H1 (cell line): ENCODE measurements around the gene OTUD5. TPM values are rescaled to one million over a fixed set of nuclear protein-coding genes. Genes with fewer than 3 reads are reported as not detected.

Source experiments
- CTCF ChIA-PET: fragments of 300-600 bp; sonication (Branson Sonifier 250); formaldehyde crosslinking; loops from one replicate; lab custom pipeline; 2021; ENCODE audit not compliant: partially characterized antibody; lab: Charles Lee
- POLR2A ChIA-PET: fragments of 300-600 bp; sonication (Branson Sonifier 250); formaldehyde crosslinking; loops from one replicate; lab custom pipeline; 2021; ENCODE audit warnings: inconsistent platforms; ENCODE audit not compliant: partially characterized antibody; lab: Charles Lee
- DNase-seq, 2 experiments: peaks; one replicate each; pipeline versions ENCODE4 v3.0.0 to v3.0.0-alpha.2; 2010 to 2022; ENCODE audit warnings: low spot score in 2 of 2, low read depth in 1 of 2, mixed read lengths in 1 of 2
- FAIRE-seq: peaks from 2 replicates; lab custom pipeline; 2011; peaks lifted over from hg19 to GRCh38; lab: Jason Lieb, UNC
- H2AFZ ChIP-seq: 2 replicates; pipeline ENCODE4 v1.8.1; 2012; ENCODE audit warnings: low read length, inconsistent platforms
- H2AK5ac ChIP-seq: 2 replicates; pipeline ENCODE4 v1.6.1; 2013; ENCODE audit warnings: low read depth, low read length
- H2BK120ac ChIP-seq: replicated peaks from 2 replicates; pipeline ENCODE3; 2013; ENCODE audit warnings: low read depth, low read length, inconsistent platforms
- H2BK12ac ChIP-seq: 2 replicates; pipeline ENCODE4 v1.6.1; 2013; ENCODE audit warnings: low read depth, low read length
- H2BK15ac ChIP-seq: 2 replicates; pipeline ENCODE4 v1.6.1; 2013; ENCODE audit warnings: low read length
- H2BK20ac ChIP-seq: 2 replicates; pipeline ENCODE4 v1.6.1; 2013; ENCODE audit warnings: low read length
- H2BK5ac ChIP-seq: 2 replicates; pipeline ENCODE4 v1.6.1; 2013; ENCODE audit warnings: low read depth, low read length
- H3K14ac ChIP-seq: 2 replicates; pipeline ENCODE4 v1.6.1; 2013; ENCODE audit warnings: inconsistent platforms; ENCODE audit not compliant: insufficient read length
- H3K18ac ChIP-seq: 2 replicates; pipeline ENCODE4 v1.6.1; 2013; ENCODE audit warnings: low read length; ENCODE audit errors: extremely low read depth
- H3K23ac ChIP-seq: 2 replicates; pipeline ENCODE4 v1.6.1; 2013; ENCODE audit warnings: inconsistent platforms; ENCODE audit not compliant: insufficient read length
- H3K23me2 ChIP-seq: 2 replicates; pipeline ENCODE4 v1.6.1; 2013; ENCODE audit warnings: low read depth, low read length
- H3K27ac ChIP-seq: 2 replicates; pipeline ENCODE4 v1.6.1; 2011; ENCODE audit warnings: low read depth, low read length, inconsistent platforms
- H3K27me3 ChIP-seq, 4 experiments: replicated peaks in 1 of 4; 1 replicate in 1 of 4; 2 replicates in 3 of 4; pipeline versions ENCODE4 v1.6.1 to v1.8.1; 2011 to 2013; ENCODE audit warnings: low read length in 3 of 4, mild to moderate bottlenecking in 3 of 4, inconsistent platforms in 2 of 4, mixed read lengths in 2 of 4, moderate library complexity in 1 of 4; ENCODE audit not compliant: control insufficient read depth in 3 of 4, insufficient read depth in 3 of 4; ENCODE audit errors: extremely low read depth in 1 of 4
- H3K36me3 ChIP-seq, 4 experiments: 2 replicates each; pipeline versions ENCODE4 v1.6.1 to v1.8.1; 2011 to 2013; ENCODE audit warnings: mild to moderate bottlenecking in 4 of 4, low read length in 3 of 4, moderate library complexity in 2 of 4, control low read depth in 1 of 4, inconsistent platforms in 1 of 4; ENCODE audit not compliant: insufficient read depth in 4 of 4, control insufficient read depth in 2 of 4
- H3K4ac ChIP-seq: replicated peaks from 2 replicates; pipeline ENCODE3; 2013; ENCODE audit warnings: low read length, low read depth, mixed read lengths, inconsistent platforms; ENCODE audit not compliant: insufficient read length
- H3K4me1 ChIP-seq, 4 experiments: replicated peaks in 1 of 4; 1 replicate in 1 of 4; 2 replicates in 3 of 4; pipeline versions ENCODE4 v1.6.1 to v1.8.1; 2011 to 2013; ENCODE audit warnings: low read length in 3 of 4, inconsistent platforms in 2 of 4, mixed read lengths in 1 of 4; ENCODE audit not compliant: insufficient read depth in 4 of 4, control insufficient read depth in 3 of 4
- H3K4me2 ChIP-seq, 2 experiments: 2 replicates each; pipeline versions ENCODE4 v1.6.1 to v1.8.1; 2011 to 2013; ENCODE audit warnings: low read depth in 2 of 2, low read length in 2 of 2, control low read depth in 1 of 2, inconsistent platforms in 1 of 2, mild to moderate bottlenecking in 1 of 2; ENCODE audit not compliant: insufficient read depth in 1 of 2
- H3K4me3 ChIP-seq, 4 experiments: fragments of 200-600, 300-600 bp in 1 of 4; sonication (generic), shearing (Covaris generic), sonication (Bioruptor Twin) in 1 of 4; 2 replicates each; pipeline versions ENCODE4 v1.5.1 to v1.8.1; 2011 to 2016; ENCODE audit warnings: low read length in 4 of 4, low read depth in 3 of 4, control low read depth in 2 of 4, inconsistent platforms in 2 of 4, mild to moderate bottlenecking in 2 of 4, mixed read lengths in 1 of 4, moderate library complexity in 1 of 4; ENCODE audit not compliant: insufficient read depth in 2 of 4; ENCODE audit errors: extremely low read depth in 1 of 4
- H3K56ac ChIP-seq: replicated peaks from 2 replicates; pipeline ENCODE3; 2013; ENCODE audit warnings: low read depth, mild to moderate bottlenecking, mixed read lengths, low read length, inconsistent platforms; ENCODE audit not compliant: insufficient read length
- H3K79me1 ChIP-seq: 2 replicates; pipeline ENCODE4 v1.6.1; 2013; ENCODE audit warnings: low read depth, low read length, control low read depth
- H3K79me2 ChIP-seq, 2 experiments: 2 replicates each; pipeline versions ENCODE4 v1.6.1 to v1.8.1; 2012 to 2013; ENCODE audit warnings: low read length in 2 of 2, mild to moderate bottlenecking in 2 of 2, inconsistent platforms in 1 of 2; ENCODE audit not compliant: insufficient read depth in 2 of 2, control insufficient read depth in 1 of 2
- H3K9ac ChIP-seq, 4 experiments: replicated peaks in 1 of 4; 1 replicate in 1 of 4; 2 replicates in 3 of 4; pipeline versions ENCODE4 v1.6.1 to v1.8.1; 2011 to 2013; ENCODE audit warnings: low read depth in 3 of 4, low read length in 3 of 4, control low read depth in 2 of 4, mild to moderate bottlenecking in 2 of 4, moderate library complexity in 2 of 4, inconsistent platforms in 1 of 4; ENCODE audit errors: extremely low read depth in 1 of 4
- H3K9me3 ChIP-seq, 2 experiments: 2 replicates each; pipeline versions ENCODE4 v1.6.1 to v1.8.1; 2012 to 2013; ENCODE audit warnings: mild to moderate bottlenecking in 2 of 2, moderate library complexity in 2 of 2, control low read depth in 1 of 2, inconsistent platforms in 1 of 2, low read depth in 1 of 2, low read length in 1 of 2, mixed read lengths in 1 of 2; ENCODE audit not compliant: insufficient read depth in 2 of 2
- H4K20me1 ChIP-seq, 2 experiments: replicated peaks in 1 of 2; 2 replicates each; pipeline versions ENCODE3 to v1.8.1; 2011 to 2013; ENCODE audit warnings: inconsistent platforms in 2 of 2, low read length in 2 of 2, mild to moderate bottlenecking in 1 of 2; ENCODE audit not compliant: insufficient read depth in 2 of 2, control insufficient read depth in 1 of 2
- H4K5ac ChIP-seq: 2 replicates; pipeline ENCODE4 v1.6.1; 2013; ENCODE audit warnings: low read length, low read depth, mixed read lengths, inconsistent platforms; ENCODE audit not compliant: insufficient read length
- H4K8ac ChIP-seq: 2 replicates; pipeline ENCODE4 v1.8.0; 2013; ENCODE audit warnings: mild to moderate bottlenecking, moderate library complexity, low read length, inconsistent platforms; ENCODE audit not compliant: insufficient read depth; ENCODE audit errors: extremely low read depth
- H4K91ac ChIP-seq: replicated peaks from 2 replicates; pipeline ENCODE3; 2013; ENCODE audit warnings: low read length, mixed read lengths, inconsistent platforms; ENCODE audit not compliant: insufficient read length
- FOSL1 ChIP-seq: IDR thresholded peaks from 2 replicates; pipeline ENCODE4 v1.6.1; 2011; ENCODE audit warnings: mild to moderate bottlenecking, low read depth, low read length, moderate library complexity; ENCODE audit not compliant: insufficient read depth
- NRF1 ChIP-seq: IDR thresholded peaks from 2 replicates; pipeline ENCODE4 v1.6.1; 2011; ENCODE audit warnings: mild to moderate bottlenecking, low read depth, low read length, improper control_type of control experiment
- PHF8 ChIP-seq: fragments of 200-600 bp; sonication (generic); conservative IDR thresholded peaks from 2 replicates; pipeline ENCODE4 v1.7.1; 2012; ENCODE audit warnings: low read depth, mild to moderate bottlenecking, inconsistent platforms, low read length, moderate library complexity
- SIRT6 ChIP-seq: IDR thresholded peaks from one replicate; pipeline ENCODE4 v1.7.1; 2012; ENCODE audit warnings: low read length, inconsistent platforms
- WGBS, 2 experiments: shearing (Covaris generic) in 1 of 2; methylation state at CpG; one replicate each; pipeline versions ENCODE4 v1.1.6 to v1.1.7; 2013 to 2015; ENCODE audit warnings: low lambda C conversion rate in 2 of 2, mixed read lengths in 2 of 2, inconsistent platforms in 1 of 2, low coverage in 1 of 2, missing lambda C conversion rate in 1 of 2; ENCODE audit not compliant: insufficient replicate concordance in 2 of 2, insufficient coverage in 1 of 2, insufficient read length in 1 of 2; ENCODE audit errors: extremely low coverage in 1 of 2, missing lambda C conversion rate in 1 of 2; 5-methylcytosine and 5-hydroxymethylcytosine counted together
- polyA plus RNA-seq, 7 experiments: library from polyadenylated mRNA; depleted of rRNA in 3 of 7; stranded (reverse) in 5 of 7; unstranded in 2 of 7; fragments of >200 nt in 5 of 7; fragments of 200-250 nt in 2 of 7; gene quantifications; 1 replicate in 5 of 7; 2 replicates in 1 of 7; 4 replicates in 1 of 7; pipeline versions ENCODE4 v1.2.1 to v1.2.3, GENCODE V29; 2011 to 2013; ENCODE audit warnings: missing spikeins in 2 of 7, mixed read lengths in 2 of 7
- total RNA-seq: library from RNA; stranded (reverse); fragmentation: NEBNext Ultra II Directional; extraction: Animal tissue kit (Norgen Biotek cat#: 25700); gene quantifications from 2 replicates; pipeline ENCODE4 v1.2.1, GENCODE V29; 2021

Gene OTUD5
- total and polyA plus RNA-seq, 2 of the 8 experiments (the other 6 are each of a cell fraction or from before 2014, with no cell fraction given) = 46.3 to 53.5 TPM

- H3K36me3 ChIP-seq = peaks cover 0 to 13% (median 6%) of the 10 kb centered on the region in 4 experiments; a peak in 6 of 8 replicates
- no peaks in the 10 kb centered on the region for H3K27me3 ChIP-seq
- POLR2A ChIA-PET = interaction anchor here (0.6 to 6.7 kb wide), 11 partner anchors 12 to 882 kb away, joined by 3 to 70 read pairs (median 5); partner anchors contain the start of genes KCND1, PQBP1, SLC35A2 and TIMM17B
- no peak overlapping the region for H3K56ac ChIP-seq
- H3K4me1 ChIP-seq = peaks cover 0 to 7% (median 2%) of the 10 kb centered on the region in 4 experiments; a peak in 4 of 7 replicates
- no peak overlapping the region for H2AFZ ChIP-seq
- no peak overlapping the region for H2BK20ac ChIP-seq
- peak overlapping the region; percentile 64 to 72 for H3K4me2 ChIP-seq
- no peaks in the 10 kb centered on the region for H3K9me3 ChIP-seq
- peaks cover 4% of the 10 kb centered on the region; the same call in 1 of the 2 replicates for H3K23me2 ChIP-seq
- no peak overlapping the region for H2BK15ac ChIP-seq
- H3K79me1 ChIP-seq = peaks cover 7% of the 10 kb centered on the region; the same call in 1 of the 2 replicates
- WGBS, 2 experiments = 8% methylated on average over 14 of the region's 21 CpGs; no CpG with 5 or more reads in 1 of the 2 experiments
- peak overlapping the region; percentile 47 to 94 (median 70); a peak in 7 of 8 replicates for H3K4me3 ChIP-seq
- peak in 1 of 2 experiments; percentile 48 for DNase-seq
- H4K91ac ChIP-seq = no peak overlapping the region
- no peak overlapping the region for H2BK120ac ChIP-seq
- H3K14ac ChIP-seq = no peak overlapping the region
- H3K9ac ChIP-seq = peak overlapping the region in 2 of 4 experiments; percentile 34 to 47; a peak in 3 of 7 replicates
- TF ChIP-seq SIRT6 = no peak
- TF ChIP-seq PHF8 = 0 out of 2 replicates have a peak, but pooled peaks have one; percentile 11
- TF ChIP-seq FOSL1 = no peak
- no peak for TF ChIP-seq NRF1
- TF ChIP-seq, all 59 proteins: peak for 1
- FAIRE-seq = peak; percentile 13
- Histone ChIP-seq H4K20me1 (peaks cover 0 to 2% of the 10 kb centered on the region in 2 experiments), H2AK5ac (no peak overlapping the region), H3K27ac (no peak overlapping the region), H3K79me2 (peaks cover 16 to 34% of the 10 kb centered on the region in 2 experiments; a peak in 3 of 4 replicates), H3K23ac (no peak overlapping the region), H4K8ac (peak overlapping the region; percentile 35), H2BK12ac (no peak overlapping the region), H3K18ac (no peak overlapping the region), H3K4ac (no peak overlapping the region), H4K5ac (no peak overlapping the region), H2BK5ac (no peak overlapping the region)
- CTCF ChIA-PET = interaction anchor here (2.0 to 2.2 kb wide), 2 partner anchors 10 to 14 kb away, joined by 4 to 15 read pairs; partner anchors contain the start of gene KCND1
Observed at GRCh38 chrX:48958635-48959094, 1.3 kb upstream of the OTUD5 start.
